ENCODE measurements around the gene TTLL11.

Gene TTLL11

GRCh38 chr9:121871431-121872025, 221.6 kb downstream of the TTLL11 start:
- DNase-seq: no peak

DNA sequence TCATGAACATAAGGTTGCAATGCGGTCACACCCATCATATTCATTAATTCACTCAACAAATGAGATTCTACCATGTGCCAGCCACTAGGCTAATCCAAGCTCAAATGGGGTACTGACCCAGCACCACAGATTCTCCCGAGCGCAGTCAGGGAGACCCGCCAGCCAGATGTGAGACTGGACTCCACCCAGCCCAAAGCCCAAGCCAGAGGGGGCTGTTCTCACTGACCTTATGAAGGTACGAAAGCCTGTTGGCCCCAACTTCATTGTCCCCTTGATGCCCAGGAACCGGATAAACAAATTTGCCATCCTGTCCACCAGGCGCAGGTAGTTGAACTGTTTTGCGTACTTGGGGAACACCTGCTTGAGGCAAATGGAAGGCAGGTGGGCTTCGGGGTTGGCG, 222.8 kb downstream of the TTLL11 start:
- no peak for DNase-seq

DNA sequence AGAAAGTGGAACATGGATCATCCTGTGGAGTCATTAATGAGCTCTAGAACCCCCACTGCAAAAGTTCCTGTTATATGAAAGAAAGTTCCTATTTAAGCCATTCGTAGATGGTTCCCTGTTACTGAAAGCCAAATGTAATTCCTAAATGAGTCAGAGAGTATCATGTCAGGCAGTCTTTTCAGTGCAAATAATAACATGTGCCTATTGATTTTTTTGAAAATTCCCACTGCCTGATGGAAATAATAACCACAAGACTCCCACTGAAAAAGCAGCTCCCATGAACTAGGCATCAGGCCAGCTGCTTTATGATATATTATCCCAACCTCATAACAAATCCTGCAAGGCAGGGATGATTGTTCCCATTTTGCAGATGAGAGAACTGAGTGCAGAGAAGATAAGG, 224.5 kb downstream of the TTLL11 start:
- DNase-seq: no peak

- no peak for DNase-seq
Observed at GRCh38 chr9:121866927-121867326, 226.2 kb downstream of the TTLL11 start.

- DNase-seq: no peak
Observed at GRCh38 chr9:121865884-121866283, 227.2 kb downstream of the TTLL11 start.

GRCh38 chr9:121865060-121865459, 228.0 kb downstream of the TTLL11 start:
- DNase-seq: no peak

GRCh38 chr9:121863955-121864354, 229.2 kb downstream of the TTLL11 start:
- no peak for DNase-seq

GRCh38 chr9:121862371-121863332, 230.5 kb downstream of the TTLL11 start:
- DNase-seq: no peak

GRCh38 chr9:121861501-121862180, 231.5 kb downstream of the TTLL11 start:
- DNase-seq: no peak

DNA sequence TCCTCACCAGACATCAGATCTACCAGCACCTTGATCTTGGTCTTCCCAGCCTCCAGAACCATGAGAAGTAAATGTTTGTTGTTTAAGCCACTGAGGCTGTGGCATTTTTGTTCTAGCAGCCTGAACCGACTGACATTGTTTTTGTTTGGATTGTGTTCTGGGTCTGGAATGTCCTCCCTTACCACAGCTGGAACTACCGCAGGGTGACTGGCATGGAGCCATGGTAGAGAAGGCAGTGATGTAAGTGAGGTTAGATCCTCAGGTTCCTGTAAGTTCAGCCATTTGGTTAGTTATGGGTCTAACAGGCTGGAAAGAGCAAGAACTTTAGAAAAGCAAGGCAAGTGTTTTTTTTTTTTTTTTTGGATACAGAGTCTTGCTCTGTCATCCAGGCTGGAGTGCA, 232.4 kb downstream of the TTLL11 start:
- DNase-seq: no peak

DNA sequence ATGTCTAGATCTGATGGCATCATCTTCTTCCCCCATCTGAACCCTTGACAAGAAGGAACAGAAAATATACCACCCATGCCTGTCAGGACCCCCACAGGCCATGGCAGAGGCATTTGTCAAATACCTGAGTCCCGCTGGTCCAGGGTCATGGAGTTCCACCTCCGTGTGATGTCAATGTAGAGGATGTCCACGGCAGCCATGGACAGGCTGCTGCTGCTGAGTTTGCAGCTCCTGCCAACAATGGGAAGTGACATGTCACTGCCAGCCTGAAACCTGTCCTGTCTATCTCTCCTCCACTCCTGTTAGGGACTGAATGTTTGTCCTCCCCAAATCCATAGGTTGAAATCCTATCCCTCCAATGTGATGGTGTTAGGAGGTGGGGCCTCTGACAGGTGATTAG, 232.9 kb downstream of the TTLL11 start:
- no peak for DNase-seq

DNA sequence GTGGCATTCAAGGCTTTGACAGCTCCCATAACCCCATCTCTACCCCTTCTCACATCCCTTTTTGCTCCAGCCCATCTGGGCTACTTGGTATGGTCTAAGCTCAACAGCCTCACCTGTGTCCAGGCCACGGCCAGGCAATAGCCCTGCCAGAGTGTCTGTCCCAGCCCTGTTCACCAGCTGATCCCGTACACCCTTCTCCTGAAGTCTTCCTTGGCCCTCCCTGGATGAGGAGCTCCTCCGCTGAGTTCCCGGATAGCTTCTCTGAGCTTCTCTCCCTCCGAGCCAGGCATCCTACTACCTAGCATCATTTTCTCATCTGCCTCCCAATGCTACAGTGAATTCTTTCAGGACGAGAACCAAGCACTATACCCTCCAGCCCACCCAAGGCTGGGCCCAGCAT, 233.5 kb downstream of the TTLL11 start:
- DNase-seq: no peak

- no peak for DNase-seq
Observed at GRCh38 chr9:121858788-121859187, 234.3 kb downstream of the TTLL11 start.

DNA sequence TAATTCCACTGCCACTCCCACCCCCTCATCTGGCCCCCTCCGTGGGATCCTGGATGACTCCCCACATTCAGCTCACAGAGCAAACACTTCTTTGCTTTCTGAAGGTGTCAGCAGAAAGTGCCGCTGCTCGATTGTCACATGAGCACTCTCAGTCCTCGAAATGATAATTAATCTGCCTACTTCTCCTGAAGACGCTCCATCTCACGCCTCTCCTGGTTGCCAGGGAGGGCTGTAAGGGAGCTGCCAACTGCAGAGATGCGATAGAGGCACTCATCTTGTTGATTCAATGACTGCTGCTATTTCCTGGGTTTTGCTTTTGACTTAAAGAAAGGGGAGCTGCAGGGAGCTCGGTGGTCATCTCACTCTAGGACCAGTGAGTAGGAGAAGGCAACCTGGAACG, 235.2 kb downstream of the TTLL11 start:
- DNase-seq: no peak

DNA sequence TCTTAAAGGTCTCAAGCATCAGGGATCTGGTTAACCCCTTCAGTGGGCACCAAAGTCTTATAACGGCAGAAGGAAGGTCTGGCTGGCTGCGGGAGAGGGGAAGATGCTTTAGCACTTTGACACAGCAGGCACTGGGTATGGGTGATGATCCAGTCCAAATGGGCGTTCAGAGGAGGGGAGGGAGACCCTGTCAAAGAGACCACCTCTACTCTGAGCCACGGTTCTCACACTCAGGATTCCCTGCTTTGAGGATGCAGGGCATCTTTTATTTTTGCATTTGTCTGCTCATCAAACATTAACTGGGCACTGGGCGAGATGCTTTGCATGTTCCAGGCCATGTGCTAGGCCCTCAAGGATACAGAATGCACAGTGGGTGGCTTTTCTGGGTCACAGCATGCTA, 237.6 kb downstream of the TTLL11 start:
- DNase-seq: no peak

DNA sequence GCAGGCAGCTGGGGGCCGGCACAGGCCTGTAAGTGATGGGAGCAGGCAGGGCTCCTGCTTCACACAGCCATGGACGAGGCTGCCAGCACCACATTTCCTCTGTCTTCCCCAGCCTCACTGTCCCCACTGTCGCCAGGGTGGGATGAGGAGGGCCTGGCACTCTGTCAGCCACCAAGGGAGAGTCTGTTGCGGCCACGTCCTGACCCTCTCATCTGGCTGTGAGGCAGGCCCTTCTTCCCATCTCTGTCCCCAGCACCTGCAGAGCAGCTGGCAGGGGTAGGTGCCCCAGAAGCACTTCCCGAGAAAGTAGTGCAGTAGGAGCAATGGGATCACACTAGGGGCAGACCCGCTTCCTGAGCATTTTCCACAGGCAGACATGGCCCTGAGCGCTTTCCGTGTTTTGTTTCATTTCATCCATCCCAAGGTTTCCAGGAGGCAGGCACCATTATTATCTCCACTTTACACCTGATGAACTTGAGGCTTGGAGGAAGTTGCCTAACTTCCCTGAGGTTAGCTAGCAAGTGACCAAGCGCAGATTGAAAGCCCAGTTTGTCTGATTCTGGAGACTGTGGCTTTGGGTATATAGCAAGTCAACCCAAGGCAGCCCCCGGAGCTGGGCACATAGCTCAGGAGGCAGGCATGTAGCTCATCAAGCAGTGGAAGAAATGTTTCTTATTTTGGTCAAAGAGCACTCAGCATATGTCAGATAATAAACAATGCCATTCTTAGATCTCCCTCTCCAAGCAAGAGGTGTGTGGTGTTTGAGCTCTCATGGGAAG, 239.3 kb downstream of the TTLL11 start:
- no peak for DNase-seq

- DNase-seq: no peak
Observed at GRCh38 chr9:121852651-121853616, 240.2 kb downstream of the TTLL11 start.

DNA sequence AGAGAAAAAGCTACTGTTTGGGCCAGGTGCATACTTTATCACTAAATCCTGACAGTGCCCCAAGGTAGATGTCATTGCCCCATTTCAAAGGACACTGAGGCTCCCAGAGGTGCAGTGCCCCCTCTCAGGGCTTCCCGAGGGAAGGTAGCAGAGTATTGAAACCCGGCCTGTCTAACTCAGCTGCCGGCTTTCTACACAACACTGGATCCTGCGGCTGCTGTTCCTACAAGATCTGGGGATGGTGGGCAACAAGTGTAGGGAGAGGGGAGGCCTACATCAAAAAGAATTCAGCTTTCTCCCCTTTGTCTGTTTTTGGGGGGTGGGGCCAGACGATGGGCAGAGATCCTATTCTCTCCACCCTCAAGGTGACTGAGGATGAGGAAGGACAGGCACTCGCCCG, 240.9 kb downstream of the TTLL11 start:
- DNase-seq: no peak

DNA sequence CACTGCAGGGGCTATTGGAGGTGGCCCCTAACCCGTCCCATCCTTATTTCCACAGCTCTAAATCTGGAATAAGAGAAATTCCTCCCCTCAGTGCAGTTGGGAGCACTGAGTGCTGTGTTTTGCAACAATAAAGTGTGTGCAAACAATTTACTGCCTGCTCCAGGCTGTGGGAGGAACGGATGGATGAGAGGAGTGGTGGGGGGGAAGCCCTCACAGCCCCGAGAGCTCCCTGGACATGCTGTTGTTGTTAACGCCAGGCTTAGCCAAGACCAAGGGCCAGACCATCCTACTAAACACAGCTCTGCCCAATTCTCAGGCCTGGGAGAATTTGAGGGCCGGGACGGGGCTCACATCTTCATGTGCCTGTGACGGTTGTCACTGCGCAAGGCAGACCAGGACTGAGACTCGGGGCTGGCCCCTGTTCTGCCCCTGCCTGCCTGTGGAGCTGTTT, 241.4 kb downstream of the TTLL11 start:
- no peak for DNase-seq

GRCh38 chr9:121850366-121850765, 242.7 kb downstream of the TTLL11 start:
- DNase-seq: no peak

- no peak for DNase-seq
Observed at GRCh38 chr9:121849554-121849953, 243.6 kb downstream of the TTLL11 start.

GRCh38 chr9:121844562-121844961, 248.5 kb downstream of the TTLL11 start:
- DNase-seq: no peak

All from CD4-positive, alpha-beta T cell treated with Interleukin-21 for 1 hour (primary cell).